H9 (cell line): ENCODE results near the gene CHM. TPM values are rescaled to one million over a fixed set of nuclear protein-coding genes. Genes with fewer than 3 reads are reported as not detected.

Experiments
- DNase-seq: peaks from one replicate; pipeline ENCODE4 v3.0.0-alpha.2; 2017
- H2AFZ ChIP-seq: one replicate; pipeline ENCODE4 v1.6.1; 2013; ENCODE audit warnings: mild to moderate bottlenecking, low read length, control low read depth, moderate library complexity
- H2AK5ac ChIP-seq: 2 replicates; pipeline ENCODE4 v1.6.1; 2013; ENCODE audit warnings: low read length, control low read depth, mixed read lengths; ENCODE audit not compliant: insufficient read length
- H2BK120ac ChIP-seq: one replicate; pipeline ENCODE4 v1.6.1; 2013; ENCODE audit warnings: low read depth, mild to moderate bottlenecking, low read length, control low read depth, inconsistent platforms; ENCODE audit not compliant: poor library complexity, severe bottlenecking
- H2BK12ac ChIP-seq: 2 replicates; pipeline ENCODE4 v1.6.1; 2013; ENCODE audit warnings: low read length, control low read depth, mixed read lengths, low read depth; ENCODE audit not compliant: insufficient read length
- H2BK15ac ChIP-seq: 2 replicates; pipeline ENCODE4 v1.6.1; 2013; ENCODE audit warnings: low read depth, low read length, control low read depth
- H2BK20ac ChIP-seq: one replicate; pipeline ENCODE4 v1.6.1; 2013; ENCODE audit warnings: low read depth, mild to moderate bottlenecking, low read length, control low read depth, inconsistent platforms; ENCODE audit not compliant: poor library complexity, severe bottlenecking
- H2BK5ac ChIP-seq: 2 replicates; pipeline ENCODE4 v1.6.1; 2013; ENCODE audit warnings: low read length, control low read depth, mixed read lengths; ENCODE audit not compliant: insufficient read length
- H3K14ac ChIP-seq: 2 replicates; pipeline ENCODE4 v1.6.1; 2013; ENCODE audit warnings: low read length, control low read depth; ENCODE audit not compliant: insufficient read depth
- H3K18ac ChIP-seq: 2 replicates; pipeline ENCODE4 v1.6.1; 2013; ENCODE audit warnings: low read depth, mild to moderate bottlenecking, mixed read lengths, low read length, control low read depth; ENCODE audit not compliant: insufficient read length
- H3K23ac ChIP-seq: 2 replicates; pipeline ENCODE4 v1.6.1; 2013; ENCODE audit warnings: low read length, control low read depth, mixed read lengths, low read depth; ENCODE audit not compliant: insufficient read length
- H3K23me2 ChIP-seq: 2 replicates; pipeline ENCODE4 v1.6.1; 2013; ENCODE audit warnings: low read depth, mild to moderate bottlenecking, mixed read lengths, low read length, control low read depth; ENCODE audit not compliant: insufficient read length, poor library complexity, severe bottlenecking
- H3K27ac ChIP-seq: 2 replicates; pipeline ENCODE4 v1.5.1; 2013; ENCODE audit warnings: low read length, control low read depth, mixed read lengths, low read depth; ENCODE audit not compliant: insufficient read length
- H3K27me3 ChIP-seq: 2 replicates; pipeline ENCODE4 v1.6.1; 2013; ENCODE audit warnings: low read length, control low read depth, inconsistent platforms; ENCODE audit not compliant: insufficient read depth
- H3K4ac ChIP-seq: 2 replicates; pipeline ENCODE4 v1.6.1; 2013; ENCODE audit warnings: low read depth, mild to moderate bottlenecking, control low read depth, inconsistent platforms, low read length, moderate library complexity
- H3K4me1 ChIP-seq: 2 replicates; pipeline ENCODE4 v1.6.1; 2013; ENCODE audit warnings: low read length, control low read depth, inconsistent platforms; ENCODE audit not compliant: insufficient read depth
- H3K4me2 ChIP-seq: 2 replicates; pipeline ENCODE4 v1.6.1; 2013; ENCODE audit warnings: low read length, control low read depth, mixed read lengths; ENCODE audit not compliant: insufficient read length, insufficient read depth
- H3K56ac ChIP-seq: 2 replicates; pipeline ENCODE4 v1.6.1; 2013; ENCODE audit warnings: low read depth, mild to moderate bottlenecking, mixed read lengths, low read length, control low read depth; ENCODE audit not compliant: insufficient read length
- H3K79me1 ChIP-seq: 2 replicates; pipeline ENCODE4 v1.6.1; 2013; ENCODE audit warnings: low read depth, mild to moderate bottlenecking, moderate library complexity, low read length, control low read depth, inconsistent platforms; ENCODE audit not compliant: insufficient read depth, poor library complexity, severe bottlenecking
- H3K79me2 ChIP-seq: 2 replicates; pipeline ENCODE4 v1.6.1; 2013; ENCODE audit warnings: low read length, control low read depth, inconsistent platforms; ENCODE audit not compliant: insufficient read depth
- H3K9ac ChIP-seq: 2 replicates; pipeline ENCODE4 v1.6.1; 2013; ENCODE audit warnings: low read length, control low read depth, mixed read lengths; ENCODE audit not compliant: insufficient read length; ENCODE audit errors: extremely low read depth
- H3K9me3 ChIP-seq: one replicate; pipeline ENCODE4 v1.6.1; 2013; ENCODE audit warnings: low read depth, low read length, inconsistent platforms; ENCODE audit not compliant: control insufficient read depth
- H3T11ph ChIP-seq: one replicate; pipeline ENCODE4 v1.6.1; 2013; ENCODE audit warnings: mild to moderate bottlenecking, low read length, control low read depth, inconsistent platforms
- H4K20me1 ChIP-seq: one replicate; pipeline ENCODE4 v1.6.1; 2013; ENCODE audit not compliant: control insufficient read depth, insufficient read length, insufficient read depth
- H4K5ac ChIP-seq: 2 replicates; pipeline ENCODE4 v1.6.1; 2013; ENCODE audit warnings: low read depth, mild to moderate bottlenecking, mixed read lengths, low read length, control low read depth; ENCODE audit not compliant: insufficient read length
- H4K8ac ChIP-seq: replicated peaks from 2 replicates; pipeline ENCODE4 v1.6.1; 2013; ENCODE audit warnings: low read length, control low read depth, mixed read lengths, low read depth; ENCODE audit not compliant: insufficient read length
- H4K91ac ChIP-seq: 2 replicates; pipeline ENCODE4 v1.6.1; 2013; ENCODE audit warnings: low read depth, mild to moderate bottlenecking, moderate library complexity, mixed read lengths, low read length, control low read depth; ENCODE audit not compliant: insufficient read length
- H3K27ac Mint-ChIP-seq, 3 experiments: 2 replicates in 2 of 3; 3 replicates in 1 of 3; pipeline ENCODE4 v1.8.0; 2020 to 2021; ENCODE audit warnings: mixed read lengths in 3 of 3, mild to moderate bottlenecking in 1 of 3, moderate library complexity in 1 of 3
- H3K27me3 Mint-ChIP-seq: 2 replicates; pipeline ENCODE4 v1.8.0; 2021; ENCODE audit warnings: low read depth, mild to moderate bottlenecking, moderate library complexity, mixed read lengths
- H3K36me3 Mint-ChIP-seq, 3 experiments: 2 replicates in 2 of 3; 3 replicates in 1 of 3; pipeline ENCODE4 v1.8.0; 2020 to 2021; ENCODE audit warnings: low read depth in 3 of 3, mixed read lengths in 3 of 3; ENCODE audit not compliant: insufficient read depth in 1 of 3
- H3K4me1 Mint-ChIP-seq, 2 experiments: 2 replicates each; pipeline ENCODE4 v1.8.0; 2020; ENCODE audit warnings: mixed read lengths in 2 of 2
- H3K4me3 Mint-ChIP-seq, 2 experiments: 2 replicates in 1 of 2; 3 replicates in 1 of 2; pipeline ENCODE4 v1.8.0; 2020 to 2021; ENCODE audit warnings: mild to moderate bottlenecking in 2 of 2, mixed read lengths in 2 of 2, moderate library complexity in 1 of 2
- H3K9me3 Mint-ChIP-seq, 2 experiments: 2 replicates in 1 of 2; 3 replicates in 1 of 2; pipeline ENCODE4 v1.8.0; 2020; ENCODE audit warnings: mild to moderate bottlenecking in 2 of 2, mixed read lengths in 2 of 2, moderate library complexity in 1 of 2
- WGBS: extraction: QIAGEN DNeasy Blood & Tissue Kit; methylation state at CpG from one replicate; pipeline ENCODE4 v1.1.7; 2013; ENCODE audit warnings: missing lambda C conversion rate, low lambda C conversion rate, mixed read lengths; ENCODE audit not compliant: insufficient read length; ENCODE audit errors: extremely low coverage; 5-methylcytosine and 5-hydroxymethylcytosine counted together
- total RNA-seq: library from RNA; stranded (reverse); gene quantifications from 2 replicates; pipeline ENCODE4 v1.2.1, GENCODE V29; 2021
- TF ChIP-seq, protein P1 (sequence below): fragments of 200-600 bp; sonication (generic); conservative IDR thresholded peaks from 3 replicates; pipeline ENCODE4 v1.8.0; 2021; ENCODE audit warnings: antibody characterized with exemption, mild to moderate bottlenecking

Gene CHM
- total RNA-seq, 1 experiment from 2014 or later: 28.4 TPM

GRCh38 chrX:85907316-85907715 is 140.0 kb downstream of the CHM start:
- no peaks in the 10 kb centered on the region; the same call in 1 of the 2 replicates for H3K4me1 ChIP-seq
- H4K20me1 ChIP-seq: no peaks in the 10 kb centered on the region
- Mint-ChIP-seq H3K27ac (no peak overlapping the region), H3K4me3 (no peak overlapping the region), H3K9me3 (peaks cover 0 to 7% of the 10 kb centered on the region in 2 experiments; a peak in 3 of 5 replicates), H3K36me3 (peaks cover 0 to 4% (median 3%) of the 10 kb centered on the region in 3 experiments; a peak in 5 of 7 replicates), H3K4me1 (peaks cover 3 to 11% of the 10 kb centered on the region in 2 experiments; a peak in 3 of 4 replicates), H3K27me3 (no peaks in the 10 kb centered on the region)
- H3K27me3 ChIP-seq: no peaks in the 10 kb centered on the region
- TF ChIP-seq, protein P1, sequence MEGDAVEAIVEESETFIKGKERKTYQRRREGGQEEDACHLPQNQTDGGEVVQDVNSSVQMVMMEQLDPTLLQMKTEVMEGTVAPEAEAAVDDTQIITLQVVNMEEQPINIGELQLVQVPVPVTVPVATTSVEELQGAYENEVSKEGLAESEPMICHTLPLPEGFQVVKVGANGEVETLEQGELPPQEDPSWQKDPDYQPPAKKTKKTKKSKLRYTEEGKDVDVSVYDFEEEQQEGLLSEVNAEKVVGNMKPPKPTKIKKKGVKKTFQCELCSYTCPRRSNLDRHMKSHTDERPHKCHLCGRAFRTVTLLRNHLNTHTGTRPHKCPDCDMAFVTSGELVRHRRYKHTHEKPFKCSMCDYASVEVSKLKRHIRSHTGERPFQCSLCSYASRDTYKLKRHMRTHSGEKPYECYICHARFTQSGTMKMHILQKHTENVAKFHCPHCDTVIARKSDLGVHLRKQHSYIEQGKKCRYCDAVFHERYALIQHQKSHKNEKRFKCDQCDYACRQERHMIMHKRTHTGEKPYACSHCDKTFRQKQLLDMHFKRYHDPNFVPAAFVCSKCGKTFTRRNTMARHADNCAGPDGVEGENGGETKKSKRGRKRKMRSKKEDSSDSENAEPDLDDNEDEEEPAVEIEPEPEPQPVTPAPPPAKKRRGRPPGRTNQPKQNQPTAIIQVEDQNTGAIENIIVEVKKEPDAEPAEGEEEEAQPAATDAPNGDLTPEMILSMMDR: no peak
- H2AK5ac ChIP-seq: no peak overlapping the region
- no peak overlapping the region for H4K5ac ChIP-seq
- no peak overlapping the region for H4K8ac ChIP-seq
- H3K14ac ChIP-seq: no peak overlapping the region
- no peak overlapping the region for H2AFZ ChIP-seq
- H2BK5ac ChIP-seq: no peak overlapping the region
- H3T11ph ChIP-seq: no peak overlapping the region
- no CpG with 5 or more reads among the region's 3 CpGs for WGBS
- H3K27ac ChIP-seq: no peak overlapping the region
- no peak overlapping the region for H2BK15ac ChIP-seq
- H3K18ac ChIP-seq: no peak overlapping the region
- no peak overlapping the region for H3K56ac ChIP-seq
- no peak overlapping the region for H3K23ac ChIP-seq
- DNase-seq: no peak
- H3K9ac ChIP-seq: no peak overlapping the region
- no peak overlapping the region for H2BK120ac ChIP-seq
- H3K23me2 ChIP-seq: no peaks in the 10 kb centered on the region
- no peaks in the 10 kb centered on the region for H3K9me3 ChIP-seq
- no peaks in the 10 kb centered on the region for H3K79me1 ChIP-seq
- no peak overlapping the region for H2BK20ac ChIP-seq
- H3K79me2 ChIP-seq: no peaks in the 10 kb centered on the region
- H3K4ac ChIP-seq: no peak overlapping the region
- H4K91ac ChIP-seq: no peak overlapping the region
- H3K4me2 ChIP-seq: no peak overlapping the region
- H2BK12ac ChIP-seq: no peak overlapping the region
